Lung (tissue), 12 donors: ENCODE results near the gene MSX1. TPM values are rescaled to one million over a fixed set of nuclear protein-coding genes. Genes with fewer than 3 reads are reported as not detected.

Experiments used
- ATAC-seq: fragments of 200-7000 bp; cut with Tn5 transposase; one replicate; pipeline ENCODE4 v1.9.1; 2020; ENCODE audit warnings: moderate number of reproducible peaks; ENCODE audit not compliant: insufficient read depth, low FRiP score
- DNase-seq, 3 donors: peaks; one replicate each; pipeline ENCODE4 v3.0.0-alpha.2; 2013 to 2017
- H3K27ac ChIP-seq, 2 donors: one replicate each; pipeline ENCODE4 v1.5.1; 2013; ENCODE audit warnings: mild to moderate bottlenecking in 2 of 2, moderate library complexity in 2 of 2, control low read depth in 1 of 2, inconsistent platforms in 1 of 2, low read depth in 1 of 2, low read length in 1 of 2
- H3K27me3 ChIP-seq, 3 donors: one replicate each; pipeline ENCODE4 v1.5.1; 2013; ENCODE audit warnings: low read length in 2 of 3; ENCODE audit not compliant: control insufficient read depth in 3 of 3, insufficient read depth in 3 of 3
- H3K36me3 ChIP-seq, 4 donors: one replicate each; pipeline ENCODE4 v1.5.1; 2013; ENCODE audit warnings: low read length in 4 of 4, mild to moderate bottlenecking in 1 of 4, moderate library complexity in 1 of 4; ENCODE audit not compliant: control insufficient read depth in 4 of 4, insufficient read depth in 4 of 4
- H3K4me1 ChIP-seq, 5 donors: one replicate each; pipeline ENCODE4 v1.5.1; 2013; ENCODE audit warnings: low read length in 5 of 5, mild to moderate bottlenecking in 2 of 5, moderate library complexity in 1 of 5; ENCODE audit not compliant: control insufficient read depth in 5 of 5, insufficient read depth in 5 of 5
- H3K4me3 ChIP-seq: one replicate; pipeline ENCODE4 v1.5.1; 2013; ENCODE audit warnings: mild to moderate bottlenecking, control low read depth, moderate library complexity
- H3K9ac ChIP-seq, 2 donors: one replicate each; pipeline ENCODE4 v1.5.1; 2013; ENCODE audit warnings: low read length in 2 of 2, control low read depth in 1 of 2; ENCODE audit not compliant: insufficient read depth in 1 of 2
- H3K9me3 ChIP-seq, 4 donors: one replicate each; pipeline ENCODE4 v1.5.1; 2013; ENCODE audit warnings: low read length in 3 of 4, mild to moderate bottlenecking in 1 of 4, moderate library complexity in 1 of 4; ENCODE audit not compliant: control insufficient read depth in 4 of 4, insufficient read depth in 3 of 4
- CTCF ChIP-seq: IDR thresholded peaks from 2 replicates; pipeline ENCODE4 v1.5.1; 2012; ENCODE audit warnings: mild to moderate bottlenecking; ENCODE audit errors: control extremely low read depth, extremely low read depth
- WGBS, 2 donors: extraction: QIAGEN DNeasy Blood & Tissue Kit; methylation state at CpG; one replicate each; pipeline ENCODE4 v1.1.7; 2013; 5-methylcytosine and 5-hydroxymethylcytosine counted together
- polyA plus RNA-seq, 2 donors: library from polyadenylated mRNA; stranded (reverse); fragments of 200-250 nt; gene quantifications; one replicate each; pipeline ENCODE4 v1.2.1, GENCODE V29; 2013
- total RNA-seq, 2 donors: library from RNA; depleted of rRNA in 1 of 2; stranded (reverse); fragments of >200 nt in 1 of 2; gene quantifications; one replicate each; pipeline ENCODE4 v1.2.1, GENCODE V29; 2014 to 2021
- donor health status: control.
- donor health status: control.
- donor health status: Bipolar disorder and iron deficiency.
- donor health status: healthy.
- donor health status: DM: yes; HTN: yes; CAD: no.

MSX1 gene
- total and polyA plus RNA-seq, 4 donors = 0.82 to 4.0 (median 2.8) TPM

- WGBS, 2 donors = 88 to 92% methylated on average over 7 of the region's 7 CpGs
- Histone ChIP-seq H3K27ac (no peak overlapping the region), H3K9me3 (peaks cover 0 to 5% (median 0%) of the 10 kb centered on the region in 4 donors), H3K4me3 (no peak overlapping the region), H3K9ac (no peak overlapping the region), H3K36me3 (no peaks in the 10 kb centered on the region), H3K27me3 (peaks cover 0 to 4% (median 0%) of the 10 kb centered on the region in 3 donors), H3K4me1 (no peaks in the 10 kb centered on the region)
- ATAC-seq = no peak
- DNase-seq = no peak
- no peak for TF ChIP-seq CTCF
Measured at GRCh38 chr4:4831266-4831665, 28.2 kb upstream of the MSX1 start.

- 88 to 89% methylated on average over 6 of the region's 6 CpGs for WGBS, 2 donors
- Histone ChIP-seq H3K27me3 (peaks cover 0 to 4% (median 0%) of the 10 kb centered on the region in 3 donors), H3K27ac (no peak overlapping the region), H3K9me3 (peaks cover 0 to 5% (median 0%) of the 10 kb centered on the region in 4 donors), H3K4me3 (no peak overlapping the region), H3K36me3 (no peaks in the 10 kb centered on the region), H3K4me1 (no peaks in the 10 kb centered on the region), H3K9ac (no peak overlapping the region)
- DNase-seq (no peak), ATAC-seq (no peak)
- no peak for TF ChIP-seq CTCF
Measured at GRCh38 chr4:4831825-4832224, 27.6 kb upstream of the MSX1 start.

- no peak for TF ChIP-seq CTCF
- Histone ChIP-seq H3K4me3 (no peak overlapping the region), H3K27ac (no peak overlapping the region), H3K9ac (no peak overlapping the region), H3K36me3 (no peaks in the 10 kb centered on the region), H3K4me1 (no peaks in the 10 kb centered on the region), H3K9me3 (peaks cover 0 to 2% (median 0%) of the 10 kb centered on the region in 4 donors), H3K27me3 (peaks cover 0 to 2% (median 0%) of the 10 kb centered on the region in 3 donors)
- DNase-seq (no peak), ATAC-seq (no peak)
- 86 to 89% methylated on average over 3 of the region's 3 CpGs for WGBS, 2 donors
Measured at GRCh38 chr4:4836044-4836443, 23.4 kb upstream of the MSX1 start.

GRCh38 chr4:4837316-4837715 is 22.1 kb upstream of the MSX1 start:
- H3K9me3 ChIP-seq = peaks cover 0 to 2% (median 0%) of the 10 kb centered on the region in 4 donors
- no peak for DNase-seq
- 83 to 90% methylated on average over 2 of the region's 2 CpGs for WGBS, 2 donors

More at GRCh38 chr4:4837316-4837715, 22.1 kb upstream of the MSX1 start:
- Histone ChIP-seq H3K27me3 (peaks cover 0 to 4% (median 0%) of the 10 kb centered on the region in 3 donors), H3K4me1 (no peaks in the 10 kb centered on the region), H3K9ac (no peak overlapping the region), H3K4me3 (no peak overlapping the region), H3K36me3 (no peaks in the 10 kb centered on the region), H3K27ac (no peak overlapping the region)
- TF ChIP-seq CTCF = no peak
- ATAC-seq = no peak
